Thymus (tissue), 11 donors: ENCODE data around the gene PIEZO2. TPM values are rescaled to one million over a fixed set of nuclear protein-coding genes. Genes with fewer than 3 reads are reported as not detected.

ENCODE experiments used
- DNase-seq, 9 donors: peaks; one replicate each; pipeline ENCODE4 v3.0.0-alpha.2; 2013; ENCODE audit warnings: low spot score in 9 of 9, low read depth in 6 of 9, missing footprints in 1 of 9
- H3K27ac ChIP-seq, 2 donors: one replicate each; pipeline ENCODE4 v1.5.1; 2013; ENCODE audit warnings: control low read depth in 1 of 2, low read depth in 1 of 2, low read length in 1 of 2, mild to moderate bottlenecking in 1 of 2, moderate library complexity in 1 of 2
- H3K27me3 ChIP-seq, 2 donors: one replicate each; pipeline ENCODE4 v1.5.1; 2013; ENCODE audit warnings: low read length in 1 of 2; ENCODE audit not compliant: control insufficient read depth in 2 of 2, insufficient read depth in 1 of 2
- H3K36me3 ChIP-seq, 2 donors: one replicate each; pipeline ENCODE4 v1.5.1; 2013; ENCODE audit warnings: low read length in 1 of 2, mild to moderate bottlenecking in 1 of 2, moderate library complexity in 1 of 2; ENCODE audit not compliant: control insufficient read depth in 2 of 2, insufficient read depth in 2 of 2
- H3K4me1 ChIP-seq, 2 donors: one replicate each; pipeline ENCODE4 v1.5.1; 2013; ENCODE audit warnings: low read length in 2 of 2; ENCODE audit not compliant: control insufficient read depth in 2 of 2, insufficient read depth in 2 of 2
- H3K4me3 ChIP-seq, 2 donors: one replicate each; pipeline ENCODE4 v1.5.1; 2013; ENCODE audit warnings: low read length in 2 of 2, control low read depth in 1 of 2, mild to moderate bottlenecking in 1 of 2
- H3K9me3 ChIP-seq, 2 donors: one replicate each; pipeline ENCODE4 v1.5.1; 2013; ENCODE audit warnings: low read length in 1 of 2, mild to moderate bottlenecking in 1 of 2; ENCODE audit not compliant: control insufficient read depth in 2 of 2, insufficient read depth in 1 of 2
- WGBS: extraction: QIAGEN DNeasy Blood & Tissue Kit; methylation state at CpG from one replicate; pipeline ENCODE4 v1.1.7; 2013; 5-methylcytosine and 5-hydroxymethylcytosine counted together
- polyA plus RNA-seq: library from polyadenylated mRNA; stranded (reverse); fragments of 200-250 nt; gene quantifications from one replicate; pipeline ENCODE4 v1.2.3, GENCODE V29; 2013
- total RNA-seq: library from RNA; stranded (reverse); fragments of 120-200 nt; gene quantifications from one replicate; pipeline ENCODE4 v1.2.4, GENCODE V29; 2013
- donor health status: healthy.

PIEZO2 gene
- total and polyA plus RNA-seq, 2 donors, result 1.5 to 3.2 TPM

DNA sequence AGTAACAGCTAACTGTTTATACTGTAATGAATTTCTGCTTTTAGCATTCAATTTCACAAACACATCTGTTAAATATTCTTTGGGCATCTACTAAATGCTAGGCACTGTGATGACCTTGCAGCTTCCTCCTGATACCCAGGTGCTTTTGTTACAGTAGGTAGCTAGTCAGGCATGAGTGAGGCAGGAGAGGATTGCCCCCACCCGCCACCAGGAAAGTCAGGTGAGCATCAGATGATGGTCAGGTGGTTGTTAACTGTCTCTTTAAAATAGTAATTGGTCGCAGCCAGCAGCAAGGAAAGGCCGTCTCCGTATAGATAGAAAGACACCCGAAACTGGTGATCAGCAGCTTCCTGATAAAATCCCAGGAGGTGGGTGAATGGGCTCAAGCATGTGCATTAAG lies 255.6 kb downstream of the PIEZO2 start:
- Histone ChIP-seq H3K9me3 (no peaks in the 10 kb centered on the region), H3K36me3 (no peaks in the 10 kb centered on the region), H3K4me3 (no peak overlapping the region), H3K27me3 (no peaks in the 10 kb centered on the region), H3K4me1 (peaks cover 0 to 4% of the 10 kb centered on the region in 2 donors), H3K27ac (no peak overlapping the region)
- no peak for DNase-seq
- 99% methylated on average over 5 of the region's 5 CpGs for WGBS

DNA sequence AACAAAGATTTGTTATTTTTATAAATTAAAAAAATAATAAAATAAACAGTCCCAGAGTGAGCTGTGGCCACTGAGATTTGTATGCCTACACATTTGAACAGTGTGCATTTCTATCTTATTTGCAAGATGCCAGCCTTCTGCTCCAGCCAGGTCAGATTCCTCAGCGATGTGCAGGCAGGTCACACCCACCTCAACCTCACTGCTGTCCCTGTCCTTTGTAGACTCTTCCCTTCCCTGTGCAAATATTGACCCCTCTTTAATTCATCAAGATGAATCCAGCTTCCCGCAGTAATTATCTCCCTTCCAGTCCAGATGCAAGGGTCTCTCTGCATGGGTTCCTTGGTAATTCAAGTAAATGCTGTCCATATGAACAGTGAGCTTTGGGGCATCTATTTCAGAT lies 256.2 kb downstream of the PIEZO2 start:
- Histone ChIP-seq H3K4me3 (no peak overlapping the region), H3K4me1 (peaks cover 0 to 4% of the 10 kb centered on the region in 2 donors), H3K27ac (no peak overlapping the region), H3K27me3 (no peaks in the 10 kb centered on the region), H3K9me3 (no peaks in the 10 kb centered on the region), H3K36me3 (no peaks in the 10 kb centered on the region)
- WGBS, result 91% methylated on average over 2 of the region's 2 CpGs
- no peak for DNase-seq

DNA sequence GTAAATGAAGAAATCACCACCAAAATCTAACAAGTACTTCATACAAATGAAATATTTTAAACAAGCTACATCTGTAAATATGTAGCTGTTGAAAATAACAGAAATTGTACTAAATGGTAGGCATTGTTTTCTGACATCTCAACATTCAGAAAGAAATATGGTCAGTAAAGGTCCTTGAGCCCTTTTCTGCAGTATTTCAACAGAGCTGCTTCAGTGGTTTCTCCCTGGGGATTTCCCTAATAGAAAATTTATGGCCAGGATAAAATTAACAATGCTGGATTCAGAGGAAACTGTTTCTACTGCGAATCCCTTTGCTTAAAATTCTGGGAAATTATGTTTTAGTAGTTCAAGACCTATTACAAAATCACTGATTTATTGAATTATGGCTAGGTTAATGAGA lies 256.6 kb downstream of the PIEZO2 start:
- WGBS, result 90% methylated on average over 1 of the region's 1 CpG
- DNase-seq, result no peak
- peaks cover 0 to 4% of the 10 kb centered on the region in 2 donors for H3K4me1 ChIP-seq
- H3K4me3 ChIP-seq, result no peak overlapping the region
- no peaks in the 10 kb centered on the region for H3K9me3 ChIP-seq
- no peaks in the 10 kb centered on the region for H3K27me3 ChIP-seq
- no peaks in the 10 kb centered on the region for H3K36me3 ChIP-seq
- H3K27ac ChIP-seq, result no peak overlapping the region

DNA sequence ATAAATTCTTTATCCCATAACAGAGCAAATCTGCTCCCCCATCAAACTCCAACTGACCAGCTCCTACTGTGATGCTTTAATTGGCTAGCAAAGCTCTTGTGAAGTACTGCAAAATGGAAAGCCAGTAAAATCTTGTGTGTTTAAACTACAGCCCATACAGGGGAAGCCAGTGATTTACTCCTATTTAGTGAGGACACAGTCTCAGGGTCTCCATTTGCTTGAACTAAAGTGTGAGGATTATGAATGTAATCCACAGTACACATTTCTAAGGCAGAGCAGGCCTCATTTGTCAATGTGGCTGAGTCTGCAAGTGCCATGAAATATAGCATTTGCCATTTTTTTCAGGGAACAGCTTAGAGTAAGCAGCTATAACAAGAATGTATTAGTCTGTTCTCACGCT lies 259.3 kb downstream of the PIEZO2 start:
- WGBS, result 97% methylated on average over 1 of the region's 1 CpG
- no peak for DNase-seq
- no peak overlapping the region for H3K27ac ChIP-seq
- H3K4me3 ChIP-seq, result no peak overlapping the region
- no peaks in the 10 kb centered on the region for H3K27me3 ChIP-seq
- H3K9me3 ChIP-seq, result no peaks in the 10 kb centered on the region
- H3K36me3 ChIP-seq, result no peaks in the 10 kb centered on the region
- peaks cover 0 to 4% of the 10 kb centered on the region in 2 donors for H3K4me1 ChIP-seq

DNA sequence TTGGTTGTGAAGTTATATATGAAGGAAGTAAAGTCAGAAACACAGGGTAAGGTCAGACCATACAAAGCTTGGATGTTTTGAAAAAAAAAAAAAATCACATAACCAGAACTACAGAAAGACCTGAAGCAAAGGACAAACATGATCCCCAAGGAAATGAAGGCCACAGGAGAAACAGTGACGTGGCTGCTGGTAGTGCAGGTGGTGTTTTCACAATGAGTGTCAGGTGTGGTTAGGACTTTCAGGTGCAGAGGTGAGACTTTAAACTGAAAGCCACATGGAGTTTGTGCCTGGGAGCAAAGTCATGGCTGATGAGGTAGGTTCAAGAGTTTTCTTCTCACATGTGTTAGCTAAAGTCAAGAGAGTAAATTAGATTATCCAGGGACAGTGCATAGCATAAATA lies 270.7 kb downstream of the PIEZO2 start:
- Histone ChIP-seq H3K36me3 (no peaks in the 10 kb centered on the region), H3K4me1 (peaks cover 0 to 2% of the 10 kb centered on the region in 2 donors), H3K9me3 (no peaks in the 10 kb centered on the region), H3K27me3 (no peaks in the 10 kb centered on the region), H3K4me3 (no peak overlapping the region), H3K27ac (no peak overlapping the region)
- WGBS, result 49% methylated on average over 1 of the region's 1 CpG
- DNase-seq, result no peak

DNA sequence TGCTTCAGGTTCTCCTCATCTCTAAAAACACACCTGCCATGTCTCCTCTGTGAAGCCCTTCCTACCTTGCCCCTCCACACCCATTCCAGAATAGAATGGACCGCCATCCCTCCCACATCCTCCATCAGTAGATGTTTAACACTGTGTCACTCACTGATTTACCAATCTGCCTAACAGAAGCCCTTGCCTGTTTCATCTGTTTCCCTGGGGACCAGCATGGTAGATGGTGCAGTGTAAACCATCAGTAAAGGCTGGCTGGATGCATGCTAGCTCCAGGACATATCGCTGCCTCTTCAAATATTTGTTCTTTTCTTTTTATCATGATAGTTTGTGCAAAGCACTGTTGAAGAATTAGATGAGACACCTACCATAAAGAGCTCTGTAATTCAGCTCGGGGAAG lies 271.4 kb downstream of the PIEZO2 start:
- H3K4me3 ChIP-seq, result no peak overlapping the region
- no peaks in the 10 kb centered on the region for H3K9me3 ChIP-seq
- WGBS, result 98% methylated on average over 3 of the region's 3 CpGs
- no peak overlapping the region for H3K27ac ChIP-seq
- no peak for DNase-seq
- H3K36me3 ChIP-seq, result no peaks in the 10 kb centered on the region
- H3K4me1 ChIP-seq, result peaks cover 0 to 2% of the 10 kb centered on the region in 2 donors
- H3K27me3 ChIP-seq, result no peaks in the 10 kb centered on the region

DNA sequence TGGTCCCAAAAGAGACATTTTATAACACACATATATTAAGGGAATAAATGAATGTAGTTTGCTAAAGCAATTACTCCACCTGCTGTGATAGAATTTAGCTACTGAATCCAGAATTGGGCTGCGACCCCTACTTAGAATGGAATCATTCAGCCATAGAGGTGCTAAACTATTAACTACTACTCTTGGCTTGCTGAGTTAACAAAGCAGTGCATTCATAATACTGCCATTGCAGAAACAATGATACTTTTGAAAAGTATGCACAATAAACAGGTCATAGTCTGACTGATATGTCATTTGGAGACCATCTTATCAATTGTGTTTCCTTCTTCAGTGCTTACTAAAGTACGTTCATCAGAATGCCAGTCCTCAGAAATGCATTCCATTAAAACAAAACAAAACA lies 273.6 kb downstream of the PIEZO2 start:
- DNase-seq, result no peak
- Histone ChIP-seq H3K27ac (no peak overlapping the region), H3K27me3 (no peaks in the 10 kb centered on the region), H3K4me1 (peaks cover 0 to 2% of the 10 kb centered on the region in 2 donors), H3K9me3 (no peaks in the 10 kb centered on the region), H3K36me3 (no peaks in the 10 kb centered on the region), H3K4me3 (no peak overlapping the region)
- WGBS, result 94% methylated on average over 2 of the region's 2 CpGs

DNA sequence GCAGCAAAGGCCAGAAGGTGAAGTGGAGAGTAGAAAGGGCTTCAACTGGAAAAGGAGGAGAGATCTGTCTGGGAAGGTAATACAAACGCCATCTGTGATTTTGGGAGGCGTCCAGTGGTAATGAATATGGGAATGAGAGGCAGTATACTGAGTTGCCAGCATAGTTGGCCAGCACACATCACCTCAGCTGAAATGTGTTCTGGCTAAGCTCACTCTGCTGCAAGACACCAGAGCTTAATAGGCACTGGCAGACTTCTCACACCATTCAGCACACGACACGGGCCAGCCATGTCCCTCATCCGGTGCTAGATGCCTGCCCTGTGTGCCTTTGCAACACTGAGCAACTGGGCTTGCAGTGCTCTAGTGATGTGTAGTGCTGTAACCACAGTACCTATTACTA lies 277.1 kb downstream of the PIEZO2 start:
- Histone ChIP-seq H3K9me3 (no peaks in the 10 kb centered on the region), H3K36me3 (no peaks in the 10 kb centered on the region), H3K4me1 (peaks cover 0 to 2% of the 10 kb centered on the region in 2 donors), H3K27ac (no peak overlapping the region), H3K27me3 (no peaks in the 10 kb centered on the region), H3K4me3 (no peak overlapping the region)
- 94% methylated on average over 5 of the region's 5 CpGs for WGBS
- DNase-seq, result no peak

DNA sequence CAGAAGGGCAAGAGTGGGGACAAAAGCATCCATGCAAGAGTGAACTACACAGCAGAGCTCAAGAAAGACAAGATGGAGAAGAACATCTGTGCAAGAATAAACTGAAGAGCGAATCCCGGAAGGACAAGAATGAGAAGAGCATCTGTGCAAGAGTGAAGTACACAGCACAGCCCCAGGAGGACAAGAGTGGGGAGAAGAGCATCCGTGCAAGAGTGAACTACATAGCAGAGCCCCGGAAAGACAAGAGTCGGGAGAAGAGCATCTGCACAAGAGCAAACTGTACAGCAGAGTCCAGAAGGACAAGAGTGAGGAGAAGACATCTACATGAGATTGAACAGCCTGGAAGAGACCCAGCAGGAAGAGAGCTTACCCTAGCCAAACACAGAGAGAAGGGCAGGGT lies 284.6 kb downstream of the PIEZO2 start:
- 96% methylated on average over 5 of the region's 5 CpGs for WGBS
- DNase-seq, result no peak
- Histone ChIP-seq H3K27me3 (no peaks in the 10 kb centered on the region), H3K4me1 (no peaks in the 10 kb centered on the region), H3K27ac (no peak overlapping the region), H3K36me3 (no peaks in the 10 kb centered on the region), H3K4me3 (no peak overlapping the region), H3K9me3 (peaks cover 0 to 1% of the 10 kb centered on the region in 2 donors)

DNA sequence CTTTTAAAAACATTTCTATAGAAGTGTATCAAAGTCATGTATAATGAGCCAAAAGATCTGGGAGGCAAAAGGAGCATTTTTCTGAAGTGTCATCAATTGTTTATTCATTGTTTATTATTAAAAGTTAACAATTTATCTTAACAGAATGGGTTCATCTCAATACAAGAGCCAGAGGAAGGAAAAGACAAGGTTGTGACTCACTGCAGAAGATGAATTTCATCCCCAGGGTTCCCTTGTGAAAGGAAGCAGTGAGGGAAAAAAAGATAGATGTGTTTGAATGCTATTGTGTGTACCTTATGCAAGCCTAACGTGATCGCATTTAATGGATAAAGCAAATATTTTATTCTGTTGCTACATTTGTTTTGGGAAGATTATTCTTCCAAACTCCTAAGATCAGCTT lies 286.3 kb downstream of the PIEZO2 start:
- DNase-seq, result no peak
- Histone ChIP-seq H3K9me3 (peaks cover 0 to 1% of the 10 kb centered on the region in 2 donors), H3K27ac (no peak overlapping the region), H3K36me3 (no peaks in the 10 kb centered on the region), H3K4me3 (no peak overlapping the region), H3K27me3 (no peaks in the 10 kb centered on the region), H3K4me1 (no peaks in the 10 kb centered on the region)
- 97% methylated on average over 2 of the region's 2 CpGs for WGBS
